Astrocyte (in vitro differentiated cells and primary cell): Measurements from ENCODE around the gene RUFY2. TPM values are rescaled to one million over a fixed set of nuclear protein-coding genes. Genes with fewer than 3 reads are reported as not detected.

ENCODE experiments used
- DNase-seq: peaks from one replicate; pipeline ENCODE4 v3.0.0-alpha.2; 2010; ENCODE audit warnings: low read depth
- FAIRE-seq: peaks from 2 replicates; lab custom pipeline; 2011; peaks lifted over from hg19 to GRCh38; lab: Jason Lieb, UNC
- H2AFZ ChIP-seq: 2 replicates; pipeline ENCODE4 v1.6.0; 2012; ENCODE audit warnings: low read depth, low read length, inconsistent platforms
- H3K27ac ChIP-seq: 2 replicates; pipeline ENCODE4 v1.5.1; 2011; ENCODE audit warnings: low read depth, low read length, inconsistent platforms
- H3K27me3 ChIP-seq: 2 replicates; pipeline ENCODE4 v1.6.0; 2011; ENCODE audit warnings: low read length, inconsistent platforms; ENCODE audit not compliant: insufficient read depth
- H3K36me3 ChIP-seq: 2 replicates; pipeline ENCODE4 v1.5.1; 2011; ENCODE audit warnings: low read length, inconsistent platforms; ENCODE audit not compliant: insufficient read depth
- H3K4me1 ChIP-seq: 2 replicates; pipeline ENCODE4 v1.5.1; 2011; ENCODE audit warnings: low read length, inconsistent platforms; ENCODE audit not compliant: insufficient read depth
- H3K4me2 ChIP-seq: 2 replicates; pipeline ENCODE4 v1.6.0; 2012; ENCODE audit warnings: low read length, inconsistent platforms
- H3K4me3 ChIP-seq: 2 replicates; pipeline ENCODE4 v1.5.1; 2011; ENCODE audit warnings: low read depth, mild to moderate bottlenecking, low read length, inconsistent platforms; ENCODE audit not compliant: insufficient read depth
- H3K79me2 ChIP-seq: 2 replicates; pipeline ENCODE4 v1.6.0; 2012; ENCODE audit warnings: mild to moderate bottlenecking, low read length, inconsistent platforms; ENCODE audit not compliant: insufficient read depth
- H3K9ac ChIP-seq: 2 replicates; pipeline ENCODE4 v1.6.0; 2012; ENCODE audit warnings: mild to moderate bottlenecking, low read length, inconsistent platforms
- H3K9me3 ChIP-seq: 2 replicates; pipeline ENCODE4 v1.5.1; 2012; ENCODE audit warnings: low read depth, mild to moderate bottlenecking, low read length, inconsistent platforms; ENCODE audit not compliant: insufficient read depth
- H4K20me1 ChIP-seq: 2 replicates; pipeline ENCODE4 v1.6.0; 2012; ENCODE audit warnings: low read length, inconsistent platforms; ENCODE audit not compliant: insufficient read depth
- H3K27ac Mint-ChIP-seq: one replicate; pipeline ENCODE4 v1.8.0; 2021; ENCODE audit warnings: mild to moderate bottlenecking, mixed read lengths; ENCODE audit not compliant: unreplicated experiment
- H3K27me3 Mint-ChIP-seq: one replicate; pipeline ENCODE4 v1.8.0; 2021; ENCODE audit warnings: low read depth, mixed read lengths; ENCODE audit not compliant: unreplicated experiment
- H3K36me3 Mint-ChIP-seq: one replicate; pipeline ENCODE4 v1.8.0; 2021; ENCODE audit warnings: low read depth, mixed read lengths; ENCODE audit not compliant: unreplicated experiment
- H3K4me1 Mint-ChIP-seq: one replicate; pipeline ENCODE4 v1.8.0; 2021; ENCODE audit warnings: low read depth, mixed read lengths; ENCODE audit not compliant: unreplicated experiment
- H3K4me3 Mint-ChIP-seq: one replicate; pipeline ENCODE4 v1.8.0; 2021; ENCODE audit warnings: mild to moderate bottlenecking, moderate library complexity, mixed read lengths; ENCODE audit not compliant: unreplicated experiment
- H3K9me3 Mint-ChIP-seq: one replicate; pipeline ENCODE4 v1.8.0; 2021; ENCODE audit warnings: mild to moderate bottlenecking, mixed read lengths; ENCODE audit not compliant: unreplicated experiment
- CTCF ChIP-seq: IDR thresholded peaks from 2 replicates; pipeline ENCODE4 v1.5.1; 2011; ENCODE audit warnings: low read depth, mild to moderate bottlenecking, inconsistent platforms, low read length, moderate library complexity; ENCODE audit not compliant: insufficient read depth
- EZH2 ChIP-seq: IDR thresholded peaks from 2 replicates; pipeline ENCODE4 v1.6.1; 2012; ENCODE audit warnings: mild to moderate bottlenecking, low read length, inconsistent platforms; ENCODE audit not compliant: insufficient read depth
- total RNA-seq: library from RNA; stranded (reverse); gene quantifications from 2 replicates; pipeline ENCODE4 v1.2.1, GENCODE V29; 2021

The RUFY2 gene
- total RNA-seq, 1 donor from 2014 or later, result 21.7 TPM

DNA sequence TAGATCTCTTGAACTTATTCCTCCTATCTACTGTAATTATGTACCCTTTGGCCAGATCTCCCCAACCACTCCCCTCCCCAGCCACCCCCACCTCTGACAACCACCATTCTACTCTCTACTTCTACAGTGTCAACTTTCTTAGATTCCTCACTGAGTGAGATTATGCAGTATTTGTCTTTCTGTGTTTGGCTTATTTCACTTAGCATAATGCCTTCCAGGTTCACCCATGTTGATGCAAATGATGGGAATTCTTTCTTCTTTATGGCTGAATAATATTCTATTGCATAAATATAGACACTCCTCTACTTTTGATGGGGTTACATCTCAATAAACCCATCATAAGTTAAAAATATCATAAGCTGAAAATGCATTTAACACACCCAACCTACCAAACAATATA, 96.5 kb downstream of the RUFY2 start:
- no peak overlapping the region for H3K4me3 Mint-ChIP-seq
- Histone ChIP-seq H3K27ac (no peak overlapping the region), H3K27me3 (no peaks in the 10 kb centered on the region), H3K9ac (no peak overlapping the region), H4K20me1 (no peaks in the 10 kb centered on the region), H2AFZ (no peak overlapping the region), H3K79me2 (no peaks in the 10 kb centered on the region), H3K9me3 (no peaks in the 10 kb centered on the region), H3K4me2 (no peak overlapping the region), H3K36me3 (no peaks in the 10 kb centered on the region), H3K4me3 (no peak overlapping the region), H3K4me1 (no peaks in the 10 kb centered on the region)
- H3K27me3 Mint-ChIP-seq, result no peaks in the 10 kb centered on the region
- H3K4me1 Mint-ChIP-seq, result peaks cover 2% of the 10 kb centered on the region
- no peaks in the 10 kb centered on the region for H3K9me3 Mint-ChIP-seq
- DNase-seq, result no peak
- no peak for TF ChIP-seq CTCF
- TF ChIP-seq EZH2, result no peak
- no peak for FAIRE-seq
- H3K36me3 Mint-ChIP-seq, result no peaks in the 10 kb centered on the region
- no peak overlapping the region for H3K27ac Mint-ChIP-seq

GRCh38 chr10:68305854-68306253, 101.2 kb downstream of the RUFY2 start:
- H3K4me1 Mint-ChIP-seq, result peaks cover 2% of the 10 kb centered on the region
- no peaks in the 10 kb centered on the region for H3K27me3 ChIP-seq

More at GRCh38 chr10:68305854-68306253, 101.2 kb downstream of the RUFY2 start:
- H2AFZ ChIP-seq, result no peak overlapping the region
- no peak overlapping the region for H3K27ac ChIP-seq
- H3K79me2 ChIP-seq, result no peaks in the 10 kb centered on the region
- no peaks in the 10 kb centered on the region for H3K4me1 ChIP-seq
- Mint-ChIP-seq H3K36me3 (no peaks in the 10 kb centered on the region), H3K4me3 (no peak overlapping the region), H3K27me3 (peaks cover 5% of the 10 kb centered on the region), H3K9me3 (no peaks in the 10 kb centered on the region), H3K27ac (no peak overlapping the region)
- TF ChIP-seq EZH2 (no peak), CTCF (no peak)
- H3K36me3 ChIP-seq, result no peaks in the 10 kb centered on the region
- no peak overlapping the region for H3K4me3 ChIP-seq
- no peak overlapping the region for H3K4me2 ChIP-seq
- DNase-seq, result no peak
- H3K9ac ChIP-seq, result no peak overlapping the region
- no peaks in the 10 kb centered on the region for H4K20me1 ChIP-seq
- no peak for FAIRE-seq
- H3K9me3 ChIP-seq, result no peaks in the 10 kb centered on the region
